NCI-H2196 (cell line): ENCODE measurements around the gene ZNF407.

Source experiments
- DNase-seq: peaks from one replicate; lab custom pipeline; 2025; ENCODE audit not compliant: unreplicated experiment; lab: John Stamatoyannopoulos, UW

Gene ZNF407

GRCh38 chr18:75110311-75110710, 512.6 kb downstream of the ZNF407 start:
- DNase-seq, result no peak

GRCh38 chr18:75110846-75111415, 513.3 kb downstream of the ZNF407 start:
- no peak for DNase-seq

DNA sequence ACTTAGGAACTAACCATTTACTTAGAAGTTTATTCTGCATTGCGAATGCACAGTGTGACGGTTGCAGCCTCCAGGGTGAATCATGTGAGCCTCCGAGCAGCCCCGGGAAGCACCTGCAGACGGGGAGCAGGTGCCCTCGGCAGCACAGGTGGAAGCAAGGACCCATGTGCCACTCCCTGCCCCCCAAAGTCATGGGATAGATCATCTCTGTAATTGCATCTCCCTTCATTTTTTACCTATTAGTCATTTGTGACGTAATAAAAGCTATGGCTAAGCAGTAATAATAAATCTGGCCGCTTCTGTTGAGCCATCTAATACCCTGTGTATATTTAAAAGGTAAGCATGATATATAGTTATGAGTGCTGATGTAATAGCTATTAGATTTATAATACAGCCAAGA, 514.1 kb downstream of the ZNF407 start:
- DNase-seq, result no peak

GRCh38 chr18:75112186-75113096, 514.8 kb downstream of the ZNF407 start:
- DNase-seq, result no peak

GRCh38 chr18:75113455-75113854, 515.8 kb downstream of the ZNF407 start:
- no peak for DNase-seq

GRCh38 chr18:75114231-75114764, 516.6 kb downstream of the ZNF407 start:
- no peak for DNase-seq
